ENCODE data around the gene FLNB. TPM values are rescaled to one million over a fixed set of nuclear protein-coding genes. Genes with fewer than 3 reads are reported as not detected.

Gene FLNB
- total and polyA plus RNA-seq, 2 of the 13 experiments (the other 11 are each of a cell fraction or from before 2014, with no cell fraction given): 106 to 130 TPM

GRCh38 chr3:58009749-58010535, 1.7 kb downstream of the FLNB start (continued):
- TF ChIP-seq ZBED4 (CRISPR knock-in tag; IDR thresholded peaks at IDR 0.05; ENCODE audit: borderline replicate concordance): no peak
- 0 out of 2 replicates have a peak, but pooled peaks have one; percentile 33 for TF ChIP-seq KAT7 (CRISPR knock-in tag; IDR thresholded peaks at IDR 0.05; ENCODE audit: borderline replicate concordance)
- TF ChIP-seq SALL1 (CRISPR knock-in tag; IDR thresholded peaks at IDR 0.05): peak; percentile 19; the same call in 1 of the 2 replicates
- no peak for TF ChIP-seq ZSCAN9 (CRISPR knock-in tag; IDR thresholded peaks at IDR 0.05; ENCODE audit: borderline replicate concordance)
- TF ChIP-seq MNT (IDR thresholded peaks at IDR 0.05): peak; percentile 74
- no peak for TF ChIP-seq IRF2 (CRISPR knock-in tag; IDR thresholded peaks at IDR 0.05)
- no peak for TF ChIP-seq CC2D1A (CRISPR knock-in tag; IDR thresholded peaks at IDR 0.05)
- no peak for TF ChIP-seq PRMT3 (CRISPR knock-in tag; IDR thresholded peaks at IDR 0.05; ENCODE audit: borderline replicate concordance, low read depth)
- no peak for TF ChIP-seq MED8 (CRISPR knock-in tag; IDR thresholded peaks at IDR 0.05; ENCODE audit: insufficient replicate concordance)
- peak; percentile 31; the same call in 1 of the 2 replicates for TF ChIP-seq ZFY (CRISPR knock-in tag; IDR thresholded peaks at IDR 0.05)
- no peak for TF ChIP-seq SRY (CRISPR knock-in tag; IDR thresholded peaks at IDR 0.05)
- no peak for TF ChIP-seq MED1 (CRISPR knock-in tag; IDR thresholded peaks at IDR 0.05)
- TF ChIP-seq MBNL3 (CRISPR knock-in tag; conservative IDR thresholded peaks at IDR 0.05): no peak
- TF ChIP-seq SP5 (CRISPR knock-in tag; IDR thresholded peaks at IDR 0.05; ENCODE audit: borderline replicate concordance, low read depth): 0 out of 2 replicates have a peak, but pooled peaks have one; percentile 30
- TF ChIP-seq ZNF441 (CRISPR knock-in tag; IDR thresholded peaks at IDR 0.05; ENCODE audit: borderline replicate concordance): no peak
- no peak for TF ChIP-seq ZNF564 (CRISPR knock-in tag; IDR thresholded peaks at IDR 0.05)
- TF ChIP-seq BATF2 (CRISPR knock-in tag; IDR thresholded peaks at IDR 0.05): no peak
- TF ChIP-seq BCL3 (CRISPR knock-in tag; IDR thresholded peaks at IDR 0.05): no peak
- TF ChIP-seq MXD3 (CRISPR knock-in tag; IDR thresholded peaks at IDR 0.05): no peak
- TF ChIP-seq YY1 (IDR thresholded peaks at IDR 0.05; ENCODE audit: insufficient read depth, insufficient replicate concordance, low read depth, low read length): no peak
- TF ChIP-seq HMG20B (CRISPR knock-in tag; conservative IDR thresholded peaks at IDR 0.05): no peak
